IPS-NIHi7 (cell line): Measurements from ENCODE around the gene FOXP1.

Experiments used
- DNase-seq: peaks from one replicate; pipeline ENCODE4 v3.0.0; 2012; ENCODE audit warnings: mixed read lengths; ENCODE audit errors: extremely low spot score

Gene FOXP1

DNA sequence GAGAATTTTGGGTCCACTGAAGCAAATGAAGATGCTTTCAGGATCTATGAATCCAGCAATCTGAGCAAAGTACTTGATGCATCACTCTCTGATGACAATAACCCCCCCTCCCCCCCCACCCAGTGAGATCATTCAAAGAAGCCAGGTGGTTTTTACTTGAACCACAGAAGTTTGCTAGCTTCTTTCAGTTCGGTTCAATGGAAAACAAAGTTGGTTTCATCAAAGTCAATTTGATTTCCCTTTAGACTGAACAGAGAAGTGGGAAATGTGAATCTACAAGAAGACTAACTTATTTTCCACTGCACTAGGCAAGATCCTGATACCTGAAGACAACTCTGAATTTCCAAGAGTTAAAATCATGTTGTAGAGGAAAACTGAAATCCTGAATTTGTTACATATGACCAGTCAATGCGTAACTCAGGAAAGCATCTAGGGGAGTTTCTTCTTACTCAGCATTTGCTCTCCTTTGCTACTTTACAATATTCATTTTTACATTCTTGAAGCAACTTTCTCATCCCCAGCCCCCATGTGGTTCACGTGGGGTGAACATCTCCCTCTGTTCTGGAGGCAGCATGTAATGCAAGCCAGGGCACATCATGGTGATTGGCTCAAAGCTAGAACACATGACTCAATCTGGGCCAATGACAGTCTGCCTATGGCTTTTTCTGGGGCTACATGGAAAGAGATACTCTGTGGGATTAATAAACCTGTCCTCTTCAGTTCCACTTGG is 572.6 kb downstream of the FOXP1 start:
- no peak for DNase-seq

DNA sequence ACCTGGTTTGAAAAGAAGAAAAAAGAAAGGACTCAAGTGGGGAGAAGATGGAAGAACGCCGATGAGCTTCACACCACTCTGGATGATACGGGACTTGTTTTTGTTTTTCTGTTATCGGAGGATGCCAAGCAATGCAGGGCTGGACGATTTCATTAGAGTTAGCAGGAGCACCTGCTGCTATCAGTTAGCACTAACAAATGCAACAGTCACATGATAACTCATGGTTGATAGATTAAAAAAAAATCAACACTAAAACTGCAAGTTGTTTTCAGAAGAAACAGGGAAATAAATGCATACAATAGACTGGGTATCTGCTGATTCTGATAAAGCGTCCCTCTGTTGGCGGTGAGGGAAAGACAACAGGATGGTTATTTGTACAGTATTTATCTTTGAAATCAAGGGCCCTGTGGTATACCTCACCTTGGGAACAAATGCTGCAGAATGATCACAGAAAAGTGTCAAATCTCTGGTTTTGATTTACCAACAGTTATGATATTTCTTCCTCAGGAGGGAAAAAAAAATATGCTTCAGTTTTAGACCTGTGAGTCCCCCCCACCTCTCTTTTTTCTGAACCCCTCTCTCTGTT is 575.1 kb downstream of the FOXP1 start:
- DNase-seq = no peak

DNA sequence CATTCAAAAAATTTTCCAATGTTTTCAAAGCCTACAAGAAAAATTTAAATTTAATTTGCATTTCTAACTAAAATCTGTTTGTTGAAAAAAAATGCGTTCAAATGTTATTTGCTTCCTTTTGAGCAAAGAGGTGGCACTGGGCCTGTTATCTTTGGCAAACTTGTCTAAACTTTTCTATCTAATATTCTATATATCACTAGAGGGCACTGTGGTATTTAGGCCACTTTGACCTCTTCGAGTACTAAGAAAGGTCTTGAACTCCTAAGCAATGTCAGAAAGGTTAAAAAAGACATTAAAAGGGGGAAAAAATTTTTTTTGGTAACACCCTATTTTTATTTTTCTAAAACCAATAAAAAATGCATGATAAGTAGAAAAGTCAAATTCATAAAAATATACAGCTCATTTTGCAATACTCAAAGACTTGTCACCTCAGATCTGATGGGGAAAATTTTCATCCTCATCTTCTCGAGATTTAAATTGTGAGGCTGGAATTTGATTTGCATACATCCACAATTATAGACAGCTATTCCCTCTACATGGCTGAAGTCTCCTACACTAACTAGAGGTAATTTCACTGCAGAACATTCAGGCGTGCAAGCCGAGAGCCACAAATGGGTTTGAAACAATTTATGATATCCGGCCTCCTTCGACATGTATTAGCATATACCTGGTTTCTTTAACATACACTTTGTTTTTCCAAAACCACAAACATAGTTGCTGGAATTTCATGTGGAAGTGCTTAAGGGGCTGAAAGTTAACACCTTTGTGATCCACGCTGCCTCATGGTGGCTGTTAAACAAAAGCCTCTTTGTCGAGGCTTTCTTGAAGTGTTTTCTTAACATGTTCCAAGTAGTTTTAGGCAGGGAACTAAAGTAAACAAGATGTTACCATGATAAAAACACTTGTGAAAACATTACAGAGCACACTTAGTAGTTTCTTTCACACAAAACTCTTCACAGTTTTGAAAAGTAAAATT is 576.4 kb downstream of the FOXP1 start:
- DNase-seq = peak; percentile 27

DNA sequence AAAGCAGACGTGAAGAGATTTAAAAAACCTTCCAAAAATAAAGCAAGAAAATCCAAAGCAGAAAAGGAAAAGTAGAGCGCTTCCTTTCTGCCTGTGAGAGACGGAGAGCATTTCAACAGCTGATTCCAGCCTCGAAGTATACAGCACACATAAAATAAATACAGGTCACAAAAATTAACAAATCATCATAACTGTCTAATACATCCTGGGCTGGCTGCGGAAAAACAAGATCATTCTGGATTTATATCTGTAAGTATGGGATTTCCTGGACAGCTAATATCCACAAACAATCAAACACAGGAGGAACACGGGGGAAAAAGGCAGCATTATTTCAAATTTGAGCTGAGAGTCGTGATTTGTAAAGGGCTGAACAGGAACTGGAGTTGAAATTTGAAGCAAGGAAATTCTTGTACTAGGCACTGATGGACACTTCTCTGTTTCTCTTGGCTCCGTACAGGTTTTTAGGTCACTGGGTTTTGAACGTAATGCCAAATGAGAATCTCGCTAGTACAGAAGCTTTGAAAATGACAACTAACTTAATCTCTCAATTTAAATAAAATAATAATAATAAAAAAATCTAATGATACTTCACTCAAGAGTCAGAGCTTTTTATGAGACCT is 577.7 kb downstream of the FOXP1 start:
- no peak for DNase-seq

DNA sequence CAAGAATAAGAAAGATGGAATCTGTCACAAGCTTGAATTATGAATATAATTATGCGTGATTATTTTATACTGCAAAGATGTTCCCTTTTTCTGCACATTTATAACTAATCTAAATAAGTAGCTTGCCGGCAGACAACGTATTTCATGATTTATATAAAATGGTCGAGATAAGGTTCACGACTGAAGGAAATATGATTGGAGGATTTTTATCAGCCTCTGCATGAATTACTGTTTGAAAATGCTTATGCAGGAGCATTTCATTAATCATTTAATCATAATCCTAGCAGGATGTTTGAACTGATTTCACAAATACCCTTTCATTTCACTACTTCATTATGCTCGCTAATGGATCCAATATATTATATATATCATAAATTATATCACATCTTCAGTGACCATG is 580.0 kb downstream of the FOXP1 start:
- DNase-seq = no peak

DNA sequence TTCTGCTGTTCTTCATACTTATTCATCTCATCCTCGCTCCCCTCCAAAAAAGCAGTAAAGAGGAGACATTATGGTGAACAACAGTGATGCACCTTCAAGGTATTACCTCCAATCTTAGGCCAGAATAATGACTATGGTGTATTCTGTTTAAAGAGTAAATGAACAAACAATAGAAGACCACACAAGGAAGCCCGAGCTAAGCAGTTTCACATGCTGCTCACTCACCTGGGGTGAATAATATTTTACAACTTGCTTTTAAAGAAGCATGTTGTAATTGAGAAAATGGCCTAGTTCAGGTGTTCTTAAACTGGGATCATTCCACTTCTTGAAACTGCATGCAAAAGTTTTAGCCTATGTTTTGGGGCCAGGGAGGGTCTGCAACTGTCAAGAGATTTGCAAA is 581.2 kb downstream of the FOXP1 start:
- no peak for DNase-seq

DNA sequence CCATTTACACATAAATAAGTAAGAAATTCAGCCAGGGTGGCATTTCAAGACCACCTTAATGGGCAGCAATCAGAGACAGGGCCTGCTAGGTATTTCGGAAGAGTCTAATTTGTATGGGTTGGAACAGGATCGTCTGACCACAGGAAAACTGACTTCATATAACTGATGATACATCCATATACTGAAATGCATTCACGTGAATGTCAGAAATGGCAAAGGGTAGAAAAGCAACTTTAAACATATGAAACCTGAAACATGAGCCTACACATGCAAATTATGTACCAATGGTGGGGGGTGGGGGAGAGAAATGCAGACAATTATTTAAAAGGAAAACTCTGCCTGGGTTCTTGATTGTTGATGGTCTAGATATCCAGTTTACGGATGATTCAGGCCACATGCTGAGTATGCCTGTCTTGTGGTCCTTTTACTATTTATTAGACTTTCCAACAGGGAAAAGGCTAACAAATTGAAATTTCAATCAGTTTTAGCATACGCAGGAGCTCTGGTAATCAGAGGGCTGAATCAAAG is 582.2 kb downstream of the FOXP1 start:
- DNase-seq = no peak

DNA sequence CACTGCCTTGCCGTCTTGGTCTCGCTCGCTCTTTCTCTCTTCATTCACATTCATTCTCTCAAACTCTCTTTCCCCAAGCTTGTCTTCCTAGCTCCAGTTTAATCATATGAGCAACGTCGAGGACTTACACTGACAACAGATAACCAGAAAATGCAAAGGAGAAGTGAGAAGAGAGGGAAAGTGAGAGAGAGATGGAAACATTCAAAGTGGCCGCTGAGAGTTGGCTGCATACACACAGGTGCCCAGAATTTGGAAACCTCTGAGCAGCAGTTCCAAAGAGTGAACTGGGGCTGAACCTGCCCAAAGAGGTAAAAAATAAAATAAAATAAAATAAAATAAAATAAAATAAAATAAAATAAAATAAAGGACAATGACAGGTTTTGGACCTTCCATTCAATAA is 583.0 kb downstream of the FOXP1 start:
- no peak for DNase-seq

DNA sequence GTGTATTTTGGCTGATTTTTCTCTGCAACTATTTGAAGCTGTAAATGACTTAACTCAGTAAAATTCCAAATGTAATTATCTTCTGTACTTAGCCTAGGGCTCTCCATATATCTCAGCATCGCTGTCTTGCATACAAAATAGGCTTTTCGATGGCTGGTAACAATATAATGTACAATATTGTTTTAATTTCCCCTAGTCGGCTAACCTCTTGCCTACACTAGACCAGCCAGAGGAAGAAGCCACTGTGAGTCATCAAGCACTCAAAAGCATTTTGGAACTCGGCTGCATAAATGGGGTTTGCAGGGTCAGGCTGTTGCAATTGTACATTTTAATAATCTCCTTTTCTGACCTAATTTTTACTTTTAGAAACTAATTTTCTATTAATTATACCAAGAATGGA is 583.8 kb downstream of the FOXP1 start:
- no peak for DNase-seq

DNA sequence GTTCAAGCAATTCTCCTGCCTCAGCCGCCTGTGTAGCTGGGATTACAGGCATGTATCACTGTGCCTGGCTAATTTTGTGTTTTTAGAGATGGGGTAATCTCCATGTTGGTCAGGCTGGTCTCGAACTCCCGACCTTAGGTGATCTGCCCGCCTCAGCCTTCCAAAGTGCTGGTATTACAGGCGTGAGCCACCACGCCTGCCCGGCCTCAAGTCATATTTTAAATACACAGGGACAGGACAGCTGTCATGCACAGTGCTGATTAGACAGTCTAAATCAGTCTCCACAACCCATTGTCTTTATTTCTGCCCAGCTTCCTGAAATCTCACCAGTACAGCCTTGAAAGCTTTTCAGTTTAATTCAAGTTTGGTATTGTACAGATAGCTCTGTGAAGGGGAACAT is 587.4 kb downstream of the FOXP1 start:
- DNase-seq = no peak

DNA sequence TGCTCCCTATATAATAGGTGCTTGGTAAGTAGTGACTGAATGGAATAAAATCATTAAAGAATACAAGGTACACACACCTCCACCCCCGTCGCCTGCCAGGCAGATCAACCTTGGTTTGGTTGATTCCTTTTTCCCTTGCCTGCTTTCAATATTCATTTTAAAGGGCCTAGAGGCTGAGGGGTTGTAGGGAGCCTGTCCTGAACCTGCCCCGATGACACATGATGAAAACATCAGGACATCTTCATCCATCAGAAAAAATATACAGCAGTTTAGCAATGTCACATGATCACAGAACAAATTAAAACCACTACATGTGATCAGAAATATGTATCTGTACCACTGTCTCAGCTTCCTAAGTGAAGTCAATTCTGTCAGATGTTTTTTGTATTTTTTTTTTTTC is 588.9 kb downstream of the FOXP1 start:
- no peak for DNase-seq

DNA sequence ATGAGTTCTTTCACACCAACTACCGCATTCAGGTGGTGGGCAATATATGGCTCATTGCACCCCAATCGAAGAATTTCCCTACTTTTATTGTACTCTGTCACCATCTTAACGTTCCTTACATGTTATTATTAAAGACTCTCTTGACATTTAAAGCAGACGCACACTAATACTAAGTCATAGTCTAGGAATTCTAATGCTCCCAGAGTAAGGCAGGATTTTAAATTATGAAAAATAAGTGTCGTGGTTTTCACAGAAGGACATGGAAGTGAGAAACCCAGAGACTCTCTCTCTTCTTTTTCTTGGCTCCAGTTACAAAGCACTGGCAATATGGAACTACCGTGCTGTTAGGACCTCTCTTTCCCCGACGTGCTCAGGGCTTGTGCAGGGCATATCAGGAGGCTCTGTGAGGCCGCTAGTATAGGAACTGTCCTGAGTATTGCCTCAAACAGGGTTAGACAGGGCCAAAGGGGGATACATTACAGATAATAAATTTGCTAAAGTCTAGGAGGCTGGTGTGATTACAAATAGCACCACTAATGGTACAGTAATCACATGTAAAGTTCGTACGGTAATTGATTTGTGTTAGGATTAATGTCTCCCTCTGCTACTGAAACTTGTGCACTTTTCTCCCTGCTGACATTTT is 590.8 kb downstream of the FOXP1 start:
- DNase-seq = no peak

DNA sequence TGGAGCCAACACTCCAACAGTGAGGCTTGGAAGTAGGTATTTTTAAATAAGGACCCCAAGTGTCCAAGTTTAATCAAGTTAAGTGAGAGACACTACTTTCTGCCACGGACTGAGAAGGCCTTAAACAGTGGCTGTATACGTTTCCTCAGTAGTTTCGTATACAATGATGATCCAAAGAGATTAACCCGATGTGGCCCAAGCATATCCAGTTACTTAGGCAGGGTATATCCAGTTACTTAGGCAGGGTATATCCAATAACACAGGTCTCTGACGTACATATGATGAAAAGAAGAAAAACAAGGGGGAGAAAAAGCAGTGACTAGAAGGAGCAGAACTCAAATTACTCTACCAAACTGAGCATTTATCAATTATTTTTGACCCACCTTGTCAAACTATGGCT is 591.4 kb downstream of the FOXP1 start:
- DNase-seq = no peak

DNA sequence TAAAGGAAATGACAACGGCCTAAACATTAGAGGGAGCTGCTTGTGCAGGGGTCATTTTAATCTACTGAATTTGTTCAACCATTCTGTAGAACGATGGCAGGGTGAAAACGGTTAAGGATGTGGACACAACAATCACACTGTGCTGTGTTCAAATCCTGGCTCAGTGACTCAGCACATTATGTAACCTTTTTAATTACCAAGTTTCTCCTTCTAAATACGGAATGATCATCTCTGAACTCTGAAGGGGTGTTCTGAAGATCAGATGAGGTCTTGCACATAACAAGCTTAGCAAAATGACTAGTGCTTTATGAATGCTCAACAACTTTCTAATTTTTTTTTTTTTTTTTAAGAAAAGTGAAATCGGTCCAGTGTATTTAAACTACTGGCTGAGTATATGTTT is 592.8 kb downstream of the FOXP1 start:
- DNase-seq = no peak

DNA sequence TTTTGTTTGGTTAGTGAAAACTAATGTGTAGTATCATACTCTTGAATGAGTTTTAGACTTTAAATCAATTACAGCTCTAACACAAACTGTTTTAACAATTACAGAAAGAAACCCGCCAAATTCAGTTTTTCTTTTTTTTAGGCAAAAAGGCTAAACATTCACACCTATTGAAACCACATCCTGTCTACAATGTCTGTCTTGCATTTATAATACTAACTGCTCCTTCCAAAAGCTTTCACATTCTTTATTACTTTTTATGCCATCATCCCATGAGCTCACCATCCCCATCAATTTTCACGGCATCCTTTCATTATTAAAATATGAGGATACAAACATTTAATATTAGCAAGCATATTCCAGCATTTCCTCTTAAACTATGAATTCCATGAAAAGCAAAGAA is 593.3 kb downstream of the FOXP1 start:
- DNase-seq = no peak

DNA sequence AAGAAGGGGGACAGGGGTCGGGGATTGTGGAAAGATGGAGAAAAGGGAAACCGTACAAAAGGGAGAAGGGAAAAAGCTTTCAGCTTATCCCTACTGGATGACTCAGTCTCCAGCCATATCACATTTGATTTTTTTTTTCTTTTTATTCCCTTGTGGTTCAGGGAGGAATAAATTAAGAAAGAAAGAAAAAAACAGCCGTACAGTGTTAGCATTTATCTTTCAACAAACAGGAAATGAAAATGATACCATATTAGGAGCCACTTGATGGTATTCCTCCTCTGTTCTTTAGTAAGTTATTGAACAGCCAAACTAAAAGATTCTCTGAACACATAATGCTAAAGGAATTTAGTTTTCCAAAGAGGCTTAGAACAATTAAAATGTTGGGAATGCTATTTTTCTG is 594.4 kb downstream of the FOXP1 start:
- no peak for DNase-seq

DNA sequence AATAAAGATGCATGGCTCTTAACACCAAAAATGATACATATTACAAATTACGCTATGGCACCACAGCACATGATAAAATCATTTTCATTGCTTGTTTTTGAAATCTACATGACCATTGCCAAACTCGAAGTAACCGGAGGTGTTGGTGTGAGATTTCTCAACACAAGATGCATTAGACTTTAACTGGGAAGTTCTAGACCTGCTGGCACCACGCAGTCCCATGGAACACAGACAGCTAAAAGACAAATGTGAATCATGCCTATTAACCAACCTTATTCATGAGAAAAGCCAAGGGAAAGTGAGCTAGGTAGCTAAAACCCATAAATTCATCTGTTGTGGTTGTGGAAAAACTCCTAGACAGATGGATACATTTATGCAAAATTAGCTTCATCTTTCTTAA is 595.4 kb downstream of the FOXP1 start:
- DNase-seq = no peak

DNA sequence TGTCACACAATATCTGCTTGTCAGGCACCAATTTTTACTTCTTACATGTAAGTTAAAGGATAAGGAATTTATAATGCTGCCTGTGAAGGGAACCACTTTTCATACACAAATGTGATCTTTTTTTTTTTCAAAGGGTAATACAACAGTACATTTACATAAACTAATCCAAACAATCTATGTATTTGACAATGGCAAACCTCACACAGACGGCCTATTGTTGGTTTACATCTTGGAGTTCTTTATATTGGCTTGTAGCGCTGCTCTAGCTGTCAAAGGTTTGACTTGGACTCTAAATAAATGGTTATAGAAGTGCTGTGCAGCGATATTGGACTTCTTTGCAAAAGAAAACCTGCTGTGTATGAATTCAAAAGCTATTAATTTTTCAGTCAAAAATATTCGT is 598.0 kb downstream of the FOXP1 start:
- DNase-seq = no peak

DNA sequence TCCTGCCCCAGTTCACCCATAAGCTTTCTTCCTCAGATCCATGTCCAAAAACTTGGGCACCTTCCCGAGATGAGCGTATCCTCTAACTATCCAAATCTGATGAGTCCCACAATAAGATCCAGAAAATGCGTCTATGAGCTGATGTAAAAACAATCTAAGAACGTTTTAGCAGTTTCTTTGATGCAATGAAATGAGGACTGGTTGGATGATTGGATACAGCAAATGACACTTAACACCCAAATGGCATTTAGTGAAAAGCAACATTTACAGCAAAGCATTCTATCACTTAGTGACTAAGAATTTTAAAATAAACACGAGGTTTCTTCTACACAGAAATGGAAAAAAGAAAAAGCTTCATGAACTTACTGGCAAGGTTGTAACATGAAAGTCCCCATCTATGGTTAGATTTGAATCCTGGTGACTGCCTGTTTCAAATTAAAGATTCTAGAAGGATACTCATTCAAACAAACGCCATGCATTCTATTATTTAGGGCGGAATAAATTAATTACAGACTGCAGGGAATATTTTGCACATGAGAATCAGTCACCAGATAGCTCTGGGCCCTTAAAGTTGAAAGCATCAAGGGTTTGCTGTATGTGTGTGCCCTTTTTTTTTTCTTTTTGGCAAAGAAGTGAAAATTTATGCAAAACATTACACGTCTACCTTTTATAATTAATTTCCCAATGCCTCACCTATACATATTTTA is 598.6 kb downstream of the FOXP1 start:
- DNase-seq = no peak

DNA sequence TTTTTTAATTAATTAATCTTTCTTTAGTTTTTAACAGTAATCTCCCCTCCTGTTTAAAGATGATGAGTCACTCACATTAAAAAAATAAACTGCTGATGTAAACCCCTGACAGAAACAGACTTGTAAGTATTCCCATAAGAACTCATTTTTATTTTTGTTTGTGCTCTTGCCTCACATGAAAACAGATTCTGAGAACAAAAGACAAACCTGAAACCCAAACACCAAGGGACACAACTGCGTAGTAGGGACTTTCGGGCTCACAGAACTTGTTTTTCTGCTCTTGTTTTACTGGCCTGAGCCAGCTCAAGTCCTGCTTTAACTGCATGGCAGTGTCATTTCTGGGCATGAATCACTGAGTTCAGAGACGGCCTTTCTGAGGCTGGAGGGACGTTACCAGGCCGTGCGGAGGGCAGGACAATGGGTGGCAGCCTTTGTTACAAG is 600.8 kb downstream of the FOXP1 start:
- DNase-seq = peak; percentile 28

DNA sequence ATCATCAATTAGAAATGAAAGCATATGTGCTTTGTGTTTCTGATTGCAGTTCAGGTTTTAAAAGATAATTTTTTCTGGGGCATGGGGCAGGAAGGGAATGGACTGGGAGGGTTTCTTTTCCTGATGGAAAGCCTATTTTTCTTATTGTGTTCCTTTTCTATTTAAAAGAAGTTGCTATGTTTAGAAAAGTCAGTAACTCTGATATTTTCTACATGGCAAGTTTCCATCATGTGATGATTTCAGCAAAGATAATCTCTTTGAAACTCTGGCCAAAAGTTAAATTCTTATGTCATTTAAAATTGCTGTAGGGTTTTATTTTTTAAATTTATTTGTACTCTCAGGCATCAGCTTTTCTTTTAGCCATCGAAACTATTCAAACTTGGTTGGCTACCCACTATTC is 601.2 kb downstream of the FOXP1 start:
- no peak for DNase-seq
